SK-N-SH (cell line): Measurements from ENCODE around the gene ESYT3. TPM values are rescaled to one million over a fixed set of nuclear protein-coding genes. Genes with fewer than 3 reads are reported as not detected.

Source experiments
- CTCF ChIA-PET: fragments of 300-600, 350-600 bp; formaldehyde crosslinking; extraction: SDS; loops from one replicate; lab custom pipeline; 2021; lab: Yijun Ruan, JAX
- POLR2A ChIA-PET: fragments of 350-600 bp; sonication (Branson Sonifier 250); formaldehyde crosslinking; extraction: SDS; loops from one replicate; lab custom pipeline; 2020; ENCODE audit warnings: antibody characterized with exemption, inconsistent platforms; lab: Yijun Ruan, JAX
- DNase-seq: peaks from one replicate; pipeline ENCODE4 v3.0.0; 2012
- H2AFZ ChIP-seq: fragments of 200-600 bp; sonication (generic); 2 replicates; pipeline ENCODE4 v1.8.1; 2016; ENCODE audit warnings: antibody characterized with exemption, mild to moderate bottlenecking, low read depth
- H3F3A ChIP-seq: fragments of 200-600 bp; sonication (generic); replicated peaks from 2 replicates; pipeline ENCODE3; 2016; ENCODE audit warnings: antibody characterized with exemption, mild to moderate bottlenecking; ENCODE audit not compliant: insufficient read depth
- H3K27ac ChIP-seq, 2 experiments: fragments of 200-500 bp in 1 of 2; fragments of 200-600 bp in 1 of 2; sonication (Bioruptor generic) in 1 of 2; sonication (generic), shearing (Covaris generic) in 1 of 2; 2 replicates each; pipeline versions ENCODE4 v1.5.1 to v1.6.1; 2014 to 2016; ENCODE audit warnings: low read depth in 2 of 2, inconsistent platforms in 1 of 2, low read length in 1 of 2, mild to moderate bottlenecking in 1 of 2, mixed read lengths in 1 of 2
- H3K27me3 ChIP-seq: fragments of 200-600 bp; sonication (generic), shearing (Covaris generic); 2 replicates; pipeline ENCODE4 v1.6.1; 2016; ENCODE audit warnings: mixed run types; ENCODE audit not compliant: insufficient read depth
- H3K36me3 ChIP-seq, 2 experiments: fragments of 200-500 bp in 1 of 2; fragments of 200-600 bp in 1 of 2; sonication (Bioruptor generic) in 1 of 2; sonication (generic) in 1 of 2; replicated peaks in 1 of 2; 2 replicates each; pipeline versions ENCODE3 to v1.5.1; 2014 to 2016; ENCODE audit warnings: low read length in 1 of 2, mild to moderate bottlenecking in 1 of 2; ENCODE audit not compliant: insufficient read depth in 2 of 2, control insufficient read depth in 1 of 2
- H3K4me1 ChIP-seq, 2 experiments: fragments of 200-500 bp in 1 of 2; fragments of 200-600 bp in 1 of 2; sonication (Bioruptor generic) in 1 of 2; sonication (generic), shearing (Covaris generic) in 1 of 2; 2 replicates each; pipeline versions ENCODE4 v1.5.1 to v1.6.1; 2014 to 2016; ENCODE audit warnings: low read depth in 1 of 2, low read length in 1 of 2, mixed run types in 1 of 2; ENCODE audit not compliant: insufficient read depth in 2 of 2, control insufficient read depth in 1 of 2
- H3K4me2 ChIP-seq: fragments of 200-600 bp; sonication (generic), shearing (Covaris generic); 2 replicates; pipeline ENCODE4 v1.6.1; 2017; ENCODE audit warnings: mixed run types
- H3K4me3 ChIP-seq, 2 experiments: fragments of 200-500 bp in 1 of 2; fragments of 200-600 bp in 1 of 2; sonication (Bioruptor generic) in 1 of 2; sonication (generic), shearing (Covaris generic) in 1 of 2; 2 replicates each; pipeline versions ENCODE4 v1.5.1 to v1.8.1; 2014 to 2016; ENCODE audit warnings: low read depth in 2 of 2, inconsistent platforms in 1 of 2, low read length in 1 of 2, mild to moderate bottlenecking in 1 of 2, mixed read lengths in 1 of 2, moderate library complexity in 1 of 2
- H3K79me2 ChIP-seq: fragments of 200-600 bp; sonication (generic); 2 replicates; pipeline ENCODE4 v1.8.1; 2017; ENCODE audit warnings: mild to moderate bottlenecking; ENCODE audit not compliant: insufficient read depth
- H3K9ac ChIP-seq: fragments of 200-600 bp; sonication (generic); 2 replicates; pipeline ENCODE4 v1.6.1; 2017; ENCODE audit warnings: mixed run types
- H3K9me2 ChIP-seq: fragments of 200-600 bp; sonication (generic); 2 replicates; pipeline ENCODE4 v1.6.1; 2017; ENCODE audit warnings: mixed run types
- H3K9me3 ChIP-seq: fragments of 200-600 bp; sonication (generic); 2 replicates; pipeline ENCODE4 v1.6.1; 2017; ENCODE audit warnings: mixed run types, mild to moderate bottlenecking, moderate library complexity
- H4K20me1 ChIP-seq: fragments of 200-600 bp; sonication (generic); 2 replicates; pipeline ENCODE4 v1.6.1; 2017; ENCODE audit warnings: mild to moderate bottlenecking, mixed run types; ENCODE audit not compliant: insufficient read depth
- FOXJ3 ChIP-seq: sonication (generic); formaldehyde crosslinking; IDR thresholded peaks from 2 replicates; pipeline ENCODE4 v1.5.1; 2020; ENCODE audit warnings: mild to moderate bottlenecking, missing genetic modification reagents
- FOXM1 ChIP-seq: IDR thresholded peaks from 2 replicates; pipeline ENCODE4 v1.4.0; 2012; ENCODE audit warnings: low read depth, mild to moderate bottlenecking
- GABPA ChIP-seq: IDR thresholded peaks from 2 replicates; pipeline ENCODE4 v1.4.0; 2012; ENCODE audit warnings: low read depth, mild to moderate bottlenecking
- GATA2 ChIP-seq: sonication (generic); formaldehyde crosslinking; IDR thresholded peaks from 2 replicates; pipeline ENCODE4 v1.5.0; 2020; ENCODE audit warnings: mild to moderate bottlenecking, missing genetic modification reagents
- JUND ChIP-seq: IDR thresholded peaks from 2 replicates; pipeline ENCODE4 v1.4.0; 2012
- POLR2AphosphoS5 ChIP-seq: IDR thresholded peaks from 2 replicates; pipeline ENCODE4 v1.6.1; 2012; ENCODE audit warnings: low read depth, low read length
- RAD21 ChIP-seq: IDR thresholded peaks from 2 replicates; pipeline ENCODE4 v1.6.1; 2012; ENCODE audit warnings: mild to moderate bottlenecking, low read length
- RFX5 ChIP-seq: IDR thresholded peaks from 2 replicates; pipeline ENCODE4 v1.6.1; 2012; ENCODE audit warnings: mild to moderate bottlenecking, improper control_type of control experiment, low read length
- RXRA ChIP-seq: IDR thresholded peaks from 2 replicates; pipeline ENCODE4 v1.4.0; 2012; ENCODE audit warnings: low read depth, mild to moderate bottlenecking, borderline replicate concordance
- SMC3 ChIP-seq: IDR thresholded peaks from 2 replicates; pipeline ENCODE4 v1.6.1; 2012; ENCODE audit warnings: low read depth, low read length, improper control_type of control experiment
- YY1 ChIP-seq: IDR thresholded peaks from 2 replicates; pipeline ENCODE4 v1.4.0; 2012; ENCODE audit warnings: low read depth, mild to moderate bottlenecking
- WGBS: methylation state at CpG from one replicate; pipeline ENCODE4 v1.1.6; 2017; ENCODE audit warnings: low lambda C conversion rate; 5-methylcytosine and 5-hydroxymethylcytosine counted together
- polyA plus RNA-seq, 3 experiments: library from polyadenylated mRNA; depleted of rRNA; stranded (reverse); fragments of >200 nt; gene quantifications; 2 replicates each; pipeline ENCODE4 v1.2.3, GENCODE V29; 2012
- TF ChIP-seq, protein P1 (sequence below): IDR thresholded peaks from 2 replicates; pipeline ENCODE4; 2012
- TF ChIP-seq, protein P2 (sequence below): fragments of 150-350 bp; IDR thresholded peaks from 2 replicates; pipeline ENCODE4 v1.6.1; 2017; ENCODE audit warnings: antibody characterized with exemption, low read length, low read depth, borderline replicate concordance
- TF ChIP-seq, protein P3 (sequence below): fragments of 150-350 bp; IDR thresholded peaks from 2 replicates; pipeline ENCODE4 v1.6.1; 2016; ENCODE audit warnings: mild to moderate bottlenecking, low read depth, low read length
- TF ChIP-seq, protein P4 (sequence below): fragments of 200-600 bp; sonication (generic); IDR thresholded peaks from 2 replicates; pipeline ENCODE4 v1.6.1; 2017; ENCODE audit warnings: antibody characterized with exemption, mild to moderate bottlenecking, moderate library complexity

Gene ESYT3
- polyA plus RNA-seq, 1 of the 3 experiments (the other 2 are of a cell fraction) = 0.33 TPM

DNA sequence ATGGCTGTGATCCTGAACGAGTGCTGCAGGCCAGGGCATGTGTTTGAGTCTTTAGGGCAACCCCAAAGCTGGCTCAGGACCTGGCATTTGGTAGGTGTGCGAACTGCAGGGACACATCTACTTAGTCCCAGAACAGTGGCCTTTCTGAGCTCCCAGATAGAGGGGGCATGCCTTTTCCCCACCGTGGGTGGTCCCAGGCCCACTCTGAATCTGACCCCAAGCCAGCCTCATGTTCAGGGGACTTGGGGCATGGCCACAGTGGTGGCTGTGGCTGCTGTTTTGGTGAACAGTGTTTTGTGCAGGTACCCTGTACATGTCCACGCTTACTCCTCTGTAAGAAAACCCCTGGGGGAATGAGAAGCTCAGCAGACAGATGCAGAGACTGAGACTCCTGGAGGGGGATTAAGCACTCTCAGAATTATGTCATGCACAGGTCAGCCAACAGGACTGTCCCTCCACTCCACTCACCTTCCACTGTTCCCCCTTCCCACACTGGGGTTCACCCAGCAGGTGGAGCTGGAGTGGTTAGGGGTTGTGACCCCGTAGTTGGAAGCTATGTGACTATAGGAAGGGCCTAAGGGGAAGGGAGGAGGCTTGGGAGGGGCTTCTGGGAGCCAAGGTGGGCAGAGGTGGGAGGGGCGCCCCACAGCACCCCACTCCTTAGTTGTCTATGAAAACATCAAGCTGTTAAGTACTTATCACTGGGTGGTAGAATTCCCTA lies 16.4 kb downstream of the ESYT3 start:
- Histone ChIP-seq H3F3A (no peaks in the 10 kb centered on the region), H2AFZ (no peak overlapping the region), H3K4me2 (no peak overlapping the region), H3K9me2 (no peaks in the 10 kb centered on the region), H3K79me2 (no peaks in the 10 kb centered on the region), H3K27me3 (no peaks in the 10 kb centered on the region), H3K27ac (no peak overlapping the region), H4K20me1 (no peaks in the 10 kb centered on the region), H3K4me3 (no peak overlapping the region), H3K9ac (no peak overlapping the region), H3K4me1 (no peaks in the 10 kb centered on the region), H3K36me3 (no peaks in the 10 kb centered on the region), H3K9me3 (no peaks in the 10 kb centered on the region)
- TF ChIP-seq SMC3 (no peak), RFX5 (no peak), GATA2 (no peak), POLR2AphosphoS5 (no peak), RAD21 (no peak), FOXJ3 (CRISPR knock-in tag) (no peak), JUND (no peak), RXRA (no peak), FOXM1 (no peak), YY1 (no peak), GABPA (no peak)
- TF ChIP-seq, protein P1, sequence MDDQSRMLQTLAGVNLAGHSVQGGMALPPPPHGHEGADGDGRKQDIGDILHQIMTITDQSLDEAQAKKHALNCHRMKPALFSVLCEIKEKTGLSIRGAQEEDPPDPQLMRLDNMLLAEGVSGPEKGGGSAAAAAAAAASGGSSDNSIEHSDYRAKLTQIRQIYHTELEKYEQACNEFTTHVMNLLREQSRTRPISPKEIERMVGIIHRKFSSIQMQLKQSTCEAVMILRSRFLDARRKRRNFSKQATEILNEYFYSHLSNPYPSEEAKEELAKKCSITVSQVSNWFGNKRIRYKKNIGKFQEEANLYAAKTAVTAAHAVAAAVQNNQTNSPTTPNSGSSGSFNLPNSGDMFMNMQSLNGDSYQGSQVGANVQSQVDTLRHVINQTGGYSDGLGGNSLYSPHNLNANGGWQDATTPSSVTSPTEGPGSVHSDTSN = no peak
- TF ChIP-seq, protein P2, sequence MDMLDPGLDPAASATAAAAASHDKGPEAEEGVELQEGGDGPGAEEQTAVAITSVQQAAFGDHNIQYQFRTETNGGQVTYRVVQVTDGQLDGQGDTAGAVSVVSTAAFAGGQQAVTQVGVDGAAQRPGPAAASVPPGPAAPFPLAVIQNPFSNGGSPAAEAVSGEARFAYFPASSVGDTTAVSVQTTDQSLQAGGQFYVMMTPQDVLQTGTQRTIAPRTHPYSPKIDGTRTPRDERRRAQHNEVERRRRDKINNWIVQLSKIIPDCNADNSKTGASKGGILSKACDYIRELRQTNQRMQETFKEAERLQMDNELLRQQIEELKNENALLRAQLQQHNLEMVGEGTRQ = no peak
- TF ChIP-seq, protein P3, sequence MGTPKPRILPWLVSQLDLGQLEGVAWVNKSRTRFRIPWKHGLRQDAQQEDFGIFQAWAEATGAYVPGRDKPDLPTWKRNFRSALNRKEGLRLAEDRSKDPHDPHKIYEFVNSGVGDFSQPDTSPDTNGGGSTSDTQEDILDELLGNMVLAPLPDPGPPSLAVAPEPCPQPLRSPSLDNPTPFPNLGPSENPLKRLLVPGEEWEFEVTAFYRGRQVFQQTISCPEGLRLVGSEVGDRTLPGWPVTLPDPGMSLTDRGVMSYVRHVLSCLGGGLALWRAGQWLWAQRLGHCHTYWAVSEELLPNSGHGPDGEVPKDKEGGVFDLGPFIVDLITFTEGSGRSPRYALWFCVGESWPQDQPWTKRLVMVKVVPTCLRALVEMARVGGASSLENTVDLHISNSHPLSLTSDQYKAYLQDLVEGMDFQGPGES = no peak
- TF ChIP-seq, protein P4, sequence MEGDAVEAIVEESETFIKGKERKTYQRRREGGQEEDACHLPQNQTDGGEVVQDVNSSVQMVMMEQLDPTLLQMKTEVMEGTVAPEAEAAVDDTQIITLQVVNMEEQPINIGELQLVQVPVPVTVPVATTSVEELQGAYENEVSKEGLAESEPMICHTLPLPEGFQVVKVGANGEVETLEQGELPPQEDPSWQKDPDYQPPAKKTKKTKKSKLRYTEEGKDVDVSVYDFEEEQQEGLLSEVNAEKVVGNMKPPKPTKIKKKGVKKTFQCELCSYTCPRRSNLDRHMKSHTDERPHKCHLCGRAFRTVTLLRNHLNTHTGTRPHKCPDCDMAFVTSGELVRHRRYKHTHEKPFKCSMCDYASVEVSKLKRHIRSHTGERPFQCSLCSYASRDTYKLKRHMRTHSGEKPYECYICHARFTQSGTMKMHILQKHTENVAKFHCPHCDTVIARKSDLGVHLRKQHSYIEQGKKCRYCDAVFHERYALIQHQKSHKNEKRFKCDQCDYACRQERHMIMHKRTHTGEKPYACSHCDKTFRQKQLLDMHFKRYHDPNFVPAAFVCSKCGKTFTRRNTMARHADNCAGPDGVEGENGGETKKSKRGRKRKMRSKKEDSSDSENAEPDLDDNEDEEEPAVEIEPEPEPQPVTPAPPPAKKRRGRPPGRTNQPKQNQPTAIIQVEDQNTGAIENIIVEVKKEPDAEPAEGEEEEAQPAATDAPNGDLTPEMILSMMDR = no peak
- WGBS = 38% methylated on average over 4 of the region's 6 CpGs
- ChIA-PET POLR2A (no interaction called here), CTCF (interaction anchor here (1.4 to 1.5 kb wide), 2 partner anchors 28 to 34 kb away, joined by 4 to 5 read pairs; no protein-coding TSS in a partner anchor)
- no peak for DNase-seq
